WI38 (cell line): ENCODE results near the gene ZNF496.
A peak's percentile ranks its signal among the peaks of the same experiment; 100 is the strongest.

Experiments
- H3K4me3 ChIP-seq: 2 replicates; pipeline ENCODE4 v1.5.1; 2011; ENCODE audit warnings: low read depth, mild to moderate bottlenecking, control low read depth, low read length
- TF ChIP-seq, protein P1 (sequence below): IDR thresholded peaks from 2 replicates; pipeline ENCODE4 v1.5.1; 2012; ENCODE audit warnings: low read depth, mild to moderate bottlenecking, control low read depth, low read length

ZNF496 gene

GRCh38 chr1:247332623-247333361, 1.1 kb upstream of the ZNF496 start:
- H3K4me3 ChIP-seq = peak overlapping the region; percentile 87
- TF ChIP-seq, protein P1, sequence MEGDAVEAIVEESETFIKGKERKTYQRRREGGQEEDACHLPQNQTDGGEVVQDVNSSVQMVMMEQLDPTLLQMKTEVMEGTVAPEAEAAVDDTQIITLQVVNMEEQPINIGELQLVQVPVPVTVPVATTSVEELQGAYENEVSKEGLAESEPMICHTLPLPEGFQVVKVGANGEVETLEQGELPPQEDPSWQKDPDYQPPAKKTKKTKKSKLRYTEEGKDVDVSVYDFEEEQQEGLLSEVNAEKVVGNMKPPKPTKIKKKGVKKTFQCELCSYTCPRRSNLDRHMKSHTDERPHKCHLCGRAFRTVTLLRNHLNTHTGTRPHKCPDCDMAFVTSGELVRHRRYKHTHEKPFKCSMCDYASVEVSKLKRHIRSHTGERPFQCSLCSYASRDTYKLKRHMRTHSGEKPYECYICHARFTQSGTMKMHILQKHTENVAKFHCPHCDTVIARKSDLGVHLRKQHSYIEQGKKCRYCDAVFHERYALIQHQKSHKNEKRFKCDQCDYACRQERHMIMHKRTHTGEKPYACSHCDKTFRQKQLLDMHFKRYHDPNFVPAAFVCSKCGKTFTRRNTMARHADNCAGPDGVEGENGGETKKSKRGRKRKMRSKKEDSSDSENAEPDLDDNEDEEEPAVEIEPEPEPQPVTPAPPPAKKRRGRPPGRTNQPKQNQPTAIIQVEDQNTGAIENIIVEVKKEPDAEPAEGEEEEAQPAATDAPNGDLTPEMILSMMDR = no peak

- H3K4me3 ChIP-seq = peak overlapping the region; percentile 87
- TF ChIP-seq, protein P1 = no peak
Observed at GRCh38 chr1:247332215-247332622, 552 bp upstream of the ZNF496 start.

GRCh38 chr1:247331172-247331524, 519 bp downstream of the ZNF496 start:
- H3K4me3 ChIP-seq = peak overlapping the region; percentile 87
- TF ChIP-seq, protein P1 = no peak

DNA sequence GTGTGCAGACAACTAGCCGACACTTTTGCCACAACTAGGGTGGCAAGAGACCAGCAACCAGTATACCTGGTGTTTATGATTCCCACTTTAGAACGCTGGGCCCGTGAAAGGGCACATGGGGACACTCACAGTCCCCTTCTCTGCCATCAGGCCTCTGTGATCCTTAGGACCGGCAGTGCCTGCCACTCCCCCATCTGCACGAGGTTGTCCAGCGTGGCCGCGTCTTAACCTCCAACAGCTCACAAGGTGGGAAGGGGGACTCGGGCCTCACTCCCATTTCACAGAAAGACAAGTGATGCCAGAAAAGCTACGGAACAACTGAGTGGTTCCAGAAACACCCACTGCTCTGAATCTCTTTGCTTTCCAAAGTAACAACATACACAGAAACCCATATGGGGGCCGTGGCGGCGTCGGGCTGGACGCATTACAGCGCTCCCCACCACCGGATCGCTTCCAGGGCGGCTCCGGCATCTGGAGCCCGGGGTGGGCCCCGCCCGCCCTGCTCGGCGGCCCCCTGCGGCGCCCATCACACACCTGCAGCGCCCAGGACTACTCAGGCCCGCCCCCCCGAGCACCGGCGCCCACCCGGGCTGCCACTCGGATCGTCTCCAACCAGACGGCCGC, 1.0 kb downstream of the ZNF496 start:
- TF ChIP-seq, protein P1 = no peak
- peak overlapping the region; percentile 87 for H3K4me3 ChIP-seq

DNA sequence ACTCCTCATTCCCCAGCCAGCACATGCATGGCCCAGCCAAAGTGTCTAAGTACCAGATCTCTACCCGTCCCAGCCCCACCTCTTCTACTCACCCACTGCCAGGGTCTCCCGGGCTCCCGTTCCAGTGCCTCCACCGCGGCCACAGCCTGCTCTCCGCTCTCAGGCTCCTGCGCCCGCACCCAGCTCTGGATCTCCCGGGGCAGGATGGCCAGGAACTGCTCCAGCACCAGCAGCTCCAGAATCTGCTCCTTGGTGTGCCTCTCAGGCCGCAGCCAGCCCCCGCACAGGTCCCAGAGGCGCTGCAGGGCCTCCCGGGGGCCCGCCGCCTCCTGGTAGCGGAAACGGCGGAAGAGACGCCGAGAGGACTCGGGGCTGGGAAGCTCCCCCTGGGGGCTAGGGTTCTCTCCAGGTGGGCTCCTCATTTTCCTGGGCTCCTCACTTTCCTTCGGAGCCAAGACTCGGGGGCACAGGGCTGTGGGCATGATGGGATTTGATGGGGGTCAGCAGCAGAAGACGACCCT, 2.5 kb downstream of the ZNF496 start:
- H3K4me3 ChIP-seq = no peak overlapping the region
- TF ChIP-seq, protein P1 = no peak

DNA sequence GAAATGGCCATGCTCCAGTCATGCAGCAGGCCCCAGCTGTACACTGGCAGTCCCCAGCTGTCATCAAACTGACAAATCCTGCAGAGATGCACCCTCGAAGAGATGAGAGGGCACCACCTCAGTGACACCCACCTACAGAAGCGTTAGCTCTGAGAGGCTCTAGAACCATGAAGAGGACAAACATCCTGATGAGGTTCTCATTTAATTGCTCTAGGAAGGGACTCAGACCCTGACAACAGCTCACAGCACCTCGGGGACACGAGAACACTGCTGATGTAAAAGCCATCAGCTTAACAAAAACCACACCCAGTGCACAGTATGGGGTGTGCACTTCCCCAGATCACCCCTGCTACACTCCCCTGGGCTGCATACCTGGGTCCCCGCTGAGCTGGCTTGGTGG, 3.4 kb downstream of the ZNF496 start:
- TF ChIP-seq, protein P1 = no peak
- H3K4me3 ChIP-seq = no peak overlapping the region
